DND-41 (cell line): ENCODE data around the gene GALM.

Source experiments
- CTCF ChIP-seq: IDR thresholded peaks from 2 replicates; pipeline ENCODE4 v1.5.1; 2012; ENCODE audit warnings: borderline replicate concordance, low read length, moderate library complexity, mild to moderate bottlenecking; ENCODE audit not compliant: poor library complexity, severe bottlenecking; ENCODE audit errors: extremely low read depth
- EZH2 ChIP-seq: IDR thresholded peaks from 3 replicates; pipeline ENCODE4 v1.6.1; 2012; ENCODE audit warnings: borderline replicate concordance, low read depth, mild to moderate bottlenecking, moderate library complexity, low read length, inconsistent platforms; ENCODE audit not compliant: severe bottlenecking

GRCh38 chr2:38719706-38720105, 53.8 kb downstream of the GALM start:
- TF ChIP-seq CTCF (no peak), EZH2 (no peak)
